ENCODE data around the gene GSTT2B.
"Not testable (repeated sequence)": the region's sequence is repeated elsewhere in the genome, so short reads cannot be mapped to it uniquely, and the experiment has no call there.

- TF ChIP-seq, protein P1, sequence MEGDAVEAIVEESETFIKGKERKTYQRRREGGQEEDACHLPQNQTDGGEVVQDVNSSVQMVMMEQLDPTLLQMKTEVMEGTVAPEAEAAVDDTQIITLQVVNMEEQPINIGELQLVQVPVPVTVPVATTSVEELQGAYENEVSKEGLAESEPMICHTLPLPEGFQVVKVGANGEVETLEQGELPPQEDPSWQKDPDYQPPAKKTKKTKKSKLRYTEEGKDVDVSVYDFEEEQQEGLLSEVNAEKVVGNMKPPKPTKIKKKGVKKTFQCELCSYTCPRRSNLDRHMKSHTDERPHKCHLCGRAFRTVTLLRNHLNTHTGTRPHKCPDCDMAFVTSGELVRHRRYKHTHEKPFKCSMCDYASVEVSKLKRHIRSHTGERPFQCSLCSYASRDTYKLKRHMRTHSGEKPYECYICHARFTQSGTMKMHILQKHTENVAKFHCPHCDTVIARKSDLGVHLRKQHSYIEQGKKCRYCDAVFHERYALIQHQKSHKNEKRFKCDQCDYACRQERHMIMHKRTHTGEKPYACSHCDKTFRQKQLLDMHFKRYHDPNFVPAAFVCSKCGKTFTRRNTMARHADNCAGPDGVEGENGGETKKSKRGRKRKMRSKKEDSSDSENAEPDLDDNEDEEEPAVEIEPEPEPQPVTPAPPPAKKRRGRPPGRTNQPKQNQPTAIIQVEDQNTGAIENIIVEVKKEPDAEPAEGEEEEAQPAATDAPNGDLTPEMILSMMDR (IDR thresholded peaks at IDR 0.05): not testable (repeated sequence)
- TF ChIP-seq POLR2A, POLR2AphosphoS5 (IDR thresholded peaks at IDR 0.05): not testable (repeated sequence)
These were observed at the start of gene GSTT2B for GRCh38 chr22:23961084-23961771.
